Measurements from ENCODE around the gene GPR137B. TPM values are rescaled to one million over a fixed set of nuclear protein-coding genes. Genes with fewer than 3 reads are reported as not detected.

Gene GPR137B
- total RNA-seq, 1 experiment from 2014 or later = 11.4 TPM

- ChIA-PET RAD21 (ENCODE audit: low non-redundant PET in 1 of 2, low total read pairs in 2 of 2, uncharacterized antibody in 2 of 2, unreplicated experiment in 2 of 2) (no interaction called here), CTCF (interaction anchor here (1.3 kb wide), 1 partner anchor 30 kb away, joined by 3 read pairs; no protein-coding TSS in a partner anchor), POLR2A (no interaction called here)
- Histone ChIP-seq H3K4me1 (ENCODE audit: control insufficient read depth in 1 of 2, insufficient read depth in 2 of 2, low read length in 2 of 2) (peaks cover 3 to 24% of the 10 kb centered on the region in 2 experiments; a peak in 3 of 4 replicates), H2AFZ (ENCODE audit: low read depth, low read length, poor library complexity, severe bottlenecking) (peak overlapping the region; percentile 99), H3K9me2 (ENCODE audit: insufficient read depth) (no peaks in the 10 kb centered on the region), H3K4me2 (ENCODE audit: low read length) (peak overlapping the region; percentile 91; the same call in 1 of the 2 replicates), H3K27me3 (ENCODE audit: insufficient read depth, low read length) (no peaks in the 10 kb centered on the region), H3K9ac (ENCODE audit: low read length) (no peak overlapping the region), H3K27ac (ENCODE audit: low read depth, low read length) (no peak overlapping the region), H4K20me1 (ENCODE audit: insufficient read depth) (no peaks in the 10 kb centered on the region), H3K4me3 (replicated peaks in 1 of 2; ENCODE audit: low read depth in 1 of 2, low read length in 2 of 2) (no peak overlapping the region), H3K36me3 (ENCODE audit: control insufficient read depth in 1 of 2, insufficient read depth in 2 of 2, low read length in 2 of 2) (no peaks in the 10 kb centered on the region), H3K9me3 (ENCODE audit: control insufficient read depth in 1 of 2, insufficient read depth in 1 of 2, low read depth in 1 of 2, low read length in 2 of 2) (no peaks in the 10 kb centered on the region), H3K79me2 (ENCODE audit: insufficient read depth, low read length) (no peaks in the 10 kb centered on the region)
- ATAC-seq (no peak), DNase-seq (ENCODE audit: low read depth, low spot score) (no peak)
- TF ChIP-seq ZFX (IDR thresholded peaks at IDR 0.05) (no peak), REST (IDR thresholded peaks at IDR 0.05; ENCODE audit: low read depth) (no peak), POLR2A (IDR thresholded peaks at IDR 0.05; ENCODE audit: borderline replicate concordance, extremely low read depth, insufficient read depth, insufficient read length) (no peak), YY1 (IDR thresholded peaks at IDR 0.05; ENCODE audit: extremely low read depth, insufficient replicate concordance, low read depth, low read length) (no peak), SRF (IDR thresholded peaks at IDR 0.05; ENCODE audit: low read depth) (no peak), TCF7L2 (IDR thresholded peaks at IDR 0.05; ENCODE audit: borderline replicate concordance, extremely low read depth, insufficient read depth, insufficient read length) (no peak), POLR2AphosphoS5 (IDR thresholded peaks at IDR 0.05; ENCODE audit: low read depth, low read length) (no peak), CBX3 (IDR thresholded peaks at IDR 0.05; ENCODE audit: low read depth) (no peak), RAD21 (IDR thresholded peaks at IDR 0.05; ENCODE audit: low read depth) (no peak), CEBPB (IDR thresholded peaks at IDR 0.05; ENCODE audit: low read depth) (no peak), ZNF274 (IDR thresholded peaks at IDR 0.05; ENCODE audit: low read depth, low read length) (no peak), SIN3A (IDR thresholded peaks at IDR 0.05; ENCODE audit: low read depth) (no peak), EGR1 (IDR thresholded peaks at IDR 0.05; ENCODE audit: low read depth) (no peak), FOSL1 (IDR thresholded peaks at IDR 0.05; ENCODE audit: low read depth) (no peak), EZH2phosphoT487 (IDR thresholded peaks at IDR 0.05; ENCODE audit: borderline replicate concordance) (no peak)
- TF ChIP-seq, protein P1, sequence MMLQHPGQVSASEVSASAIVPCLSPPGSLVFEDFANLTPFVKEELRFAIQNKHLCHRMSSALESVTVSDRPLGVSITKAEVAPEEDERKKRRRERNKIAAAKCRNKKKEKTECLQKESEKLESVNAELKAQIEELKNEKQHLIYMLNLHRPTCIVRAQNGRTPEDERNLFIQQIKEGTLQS (IDR thresholded peaks at IDR 0.05) = no peak
- TF ChIP-seq, protein P2, sequence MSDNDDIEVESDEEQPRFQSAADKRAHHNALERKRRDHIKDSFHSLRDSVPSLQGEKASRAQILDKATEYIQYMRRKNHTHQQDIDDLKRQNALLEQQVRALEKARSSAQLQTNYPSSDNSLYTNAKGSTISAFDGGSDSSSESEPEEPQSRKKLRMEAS (IDR thresholded peaks at IDR 0.05) = no peak
- TF ChIP-seq, protein P3, sequence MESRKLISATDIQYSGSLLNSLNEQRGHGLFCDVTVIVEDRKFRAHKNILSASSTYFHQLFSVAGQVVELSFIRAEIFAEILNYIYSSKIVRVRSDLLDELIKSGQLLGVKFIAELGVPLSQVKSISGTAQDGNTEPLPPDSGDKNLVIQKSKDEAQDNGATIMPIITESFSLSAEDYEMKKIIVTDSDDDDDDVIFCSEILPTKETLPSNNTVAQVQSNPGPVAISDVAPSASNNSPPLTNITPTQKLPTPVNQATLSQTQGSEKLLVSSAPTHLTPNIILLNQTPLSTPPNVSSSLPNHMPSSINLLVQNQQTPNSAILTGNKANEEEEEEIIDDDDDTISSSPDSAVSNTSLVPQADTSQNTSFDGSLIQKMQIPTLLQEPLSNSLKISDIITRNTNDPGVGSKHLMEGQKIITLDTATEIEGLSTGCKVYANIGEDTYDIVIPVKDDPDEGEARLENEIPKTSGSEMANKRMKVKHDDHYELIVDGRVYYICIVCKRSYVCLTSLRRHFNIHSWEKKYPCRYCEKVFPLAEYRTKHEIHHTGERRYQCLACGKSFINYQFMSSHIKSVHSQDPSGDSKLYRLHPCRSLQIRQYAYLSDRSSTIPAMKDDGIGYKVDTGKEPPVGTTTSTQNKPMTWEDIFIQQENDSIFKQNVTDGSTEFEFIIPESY (IDR thresholded peaks at IDR 0.05; ENCODE audit: extremely low read depth, insufficient replicate concordance, low read length) = no peak
- intact Hi-C loops (cut with micrococcal nuclease) = loop anchor here (5.0 to 10.0 kb wide), 4 partner anchors 175 to 1017 kb away; partner anchors contain the start of genes ERO1B, HEATR1 and MTR
- no TSS peak for BruUV-seq (replicated peaks)
These were observed 35.0 kb upstream of the GPR137B start for GRCh38 chr1:236107121-236107907.

Data from HCT116 (cell line).